GM19240 (cell line): ENCODE measurements around the gene GRIK4.
A peak's percentile ranks its signal among the peaks of the same experiment; 100 is the strongest.

Experiments
- DNase-seq: peaks from one replicate; pipeline ENCODE4 v3.0.0; 2011; ENCODE audit warnings: low spot score; ENCODE audit not compliant: insufficient read length

The GRIK4 gene

DNA sequence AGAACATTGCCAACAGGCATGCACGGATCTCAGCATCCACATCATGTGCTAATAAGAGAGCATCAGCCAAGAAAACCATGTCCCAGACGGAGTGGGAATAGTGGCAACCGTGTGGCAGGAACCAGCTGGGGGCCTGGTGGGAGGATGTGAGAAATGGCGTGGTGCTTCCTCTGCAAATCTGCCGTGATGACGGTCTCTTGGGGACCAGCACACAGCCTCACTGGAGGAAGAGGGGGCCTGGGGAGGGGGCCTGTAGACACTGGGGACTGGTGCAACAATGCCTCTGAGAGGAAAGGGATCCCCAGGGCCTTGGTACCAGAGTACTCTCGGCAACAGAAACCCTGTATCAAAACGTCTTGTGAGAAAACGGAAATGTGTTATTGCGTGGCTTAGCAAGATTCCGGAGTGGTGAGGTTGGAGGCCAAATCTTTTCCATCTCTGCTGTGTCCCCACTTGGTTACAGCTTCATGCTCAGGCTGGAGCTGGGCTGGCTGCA, 358.0 kb downstream of the GRIK4 start:
- DNase-seq: no peak

DNA sequence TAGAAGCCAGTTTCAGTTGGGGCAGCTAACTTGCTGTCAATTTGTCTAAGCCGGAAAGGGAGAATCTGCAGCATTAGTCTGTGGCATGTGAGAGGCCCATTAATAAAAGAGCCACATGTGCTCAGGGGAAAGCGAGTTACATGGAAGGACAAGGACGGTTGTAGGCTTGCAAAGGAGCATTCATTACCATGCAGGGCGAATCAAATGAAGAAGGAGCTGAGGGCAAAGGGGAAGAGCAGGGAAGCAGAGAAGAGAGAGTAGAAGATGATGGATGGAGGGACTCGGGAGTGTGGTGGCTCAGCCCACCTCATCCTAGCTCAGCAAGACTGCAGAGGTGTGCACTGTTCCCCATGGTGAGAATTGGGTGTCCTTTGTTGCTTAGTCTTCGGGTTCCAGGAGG, 359.6 kb downstream of the GRIK4 start:
- DNase-seq: no peak

DNA sequence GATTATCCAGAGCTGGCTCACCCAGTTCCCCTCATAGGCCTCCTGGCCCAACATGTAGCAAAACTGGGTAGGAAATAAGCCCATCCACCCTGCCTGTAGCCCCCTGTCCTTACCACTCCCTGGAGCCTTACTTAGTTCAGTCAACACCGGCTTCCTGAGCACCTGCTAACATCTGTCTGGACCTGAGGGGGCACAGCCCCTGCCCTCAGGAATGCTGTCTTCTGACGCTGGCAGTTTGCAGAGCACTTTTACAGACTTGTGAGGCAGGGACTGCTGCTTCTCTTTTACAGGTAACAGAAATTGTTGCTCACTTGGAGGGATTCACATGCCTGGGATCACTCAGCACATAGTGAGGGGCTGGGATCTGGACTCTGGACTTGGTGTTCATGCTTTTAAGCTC, 360.4 kb downstream of the GRIK4 start:
- DNase-seq: no peak

DNA sequence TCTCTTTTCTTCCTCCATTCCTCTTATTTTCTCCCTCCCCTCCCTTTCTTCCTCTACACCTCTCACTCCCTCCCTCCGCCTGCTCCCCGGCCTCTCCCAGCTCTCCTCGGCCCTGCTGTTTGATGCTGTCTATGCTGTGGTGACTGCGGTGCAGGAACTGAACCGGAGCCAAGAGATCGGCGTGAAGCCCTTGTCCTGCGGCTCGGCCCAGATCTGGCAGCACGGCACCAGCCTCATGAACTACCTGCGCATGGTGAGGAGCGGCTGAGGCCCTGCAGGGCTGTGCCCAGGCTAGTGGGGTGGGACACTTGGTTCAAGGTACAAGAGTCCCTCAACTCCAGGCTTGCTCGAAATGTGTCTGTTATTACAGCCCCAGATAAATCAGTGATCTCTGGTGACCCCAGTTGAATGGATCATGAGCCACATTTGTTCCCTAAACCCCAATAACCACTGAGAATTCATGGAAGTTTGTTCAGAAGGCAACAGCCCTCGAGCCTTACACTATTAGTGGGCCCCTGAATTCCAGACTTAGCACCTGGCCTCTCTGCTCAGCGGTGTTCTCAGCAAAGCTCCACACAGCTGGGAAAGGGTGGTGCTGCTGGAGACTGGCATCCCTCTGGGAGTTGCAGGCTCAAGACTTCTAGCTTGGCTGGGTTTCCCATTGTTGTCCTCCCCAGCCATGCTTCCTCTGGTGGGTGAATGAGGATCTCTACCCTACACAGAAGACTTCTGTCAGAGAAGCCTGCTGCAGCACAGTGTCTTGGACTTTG, 362.6 kb downstream of the GRIK4 start:
- no peak for DNase-seq

DNA sequence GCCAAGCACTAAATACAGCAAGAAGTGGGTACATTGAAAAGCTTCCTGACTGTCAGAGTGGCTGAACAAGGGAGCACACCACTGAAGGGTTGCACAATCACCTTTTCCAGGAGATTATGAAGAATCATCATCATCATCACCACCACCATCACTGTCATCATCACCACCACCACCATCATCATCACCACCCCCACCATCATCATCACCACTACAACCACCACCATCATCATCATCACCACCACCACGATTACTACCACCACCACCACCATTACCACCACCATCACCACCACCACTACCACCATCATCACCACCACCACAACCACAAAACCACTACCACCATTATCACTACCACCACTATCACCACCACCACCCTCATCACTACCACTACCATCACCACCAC, 364.4 kb downstream of the GRIK4 start:
- DNase-seq: no peak

DNA sequence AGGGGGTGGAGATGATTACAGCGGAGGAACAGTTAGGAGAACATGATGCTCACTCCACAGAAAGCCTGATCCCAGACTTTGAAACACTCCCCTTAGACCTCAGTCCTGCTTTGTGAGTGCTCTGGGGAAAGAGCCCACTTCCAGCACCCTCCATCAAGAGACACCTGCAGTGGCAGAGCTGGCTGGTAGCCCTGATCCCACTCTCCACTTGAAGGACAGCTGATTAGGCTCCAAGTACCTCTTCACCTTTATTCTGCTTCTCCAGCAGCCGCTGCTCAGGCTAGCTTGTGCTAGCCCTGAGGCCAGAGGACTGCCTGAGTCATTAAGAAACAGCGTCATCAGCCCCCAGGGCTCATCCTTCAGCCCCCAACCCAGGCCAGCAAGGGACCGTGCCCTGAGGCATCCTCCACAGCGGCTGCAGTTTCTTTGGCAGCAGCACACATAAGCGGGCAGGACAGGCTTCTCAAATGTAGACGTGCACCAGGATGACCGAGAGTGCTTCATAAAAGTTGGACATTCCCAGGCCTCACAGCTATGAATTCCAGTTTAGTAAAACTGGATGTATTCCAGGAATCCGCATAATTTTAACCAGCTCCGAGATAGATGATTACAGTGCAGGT, 366.3 kb downstream of the GRIK4 start:
- no peak for DNase-seq

DNA sequence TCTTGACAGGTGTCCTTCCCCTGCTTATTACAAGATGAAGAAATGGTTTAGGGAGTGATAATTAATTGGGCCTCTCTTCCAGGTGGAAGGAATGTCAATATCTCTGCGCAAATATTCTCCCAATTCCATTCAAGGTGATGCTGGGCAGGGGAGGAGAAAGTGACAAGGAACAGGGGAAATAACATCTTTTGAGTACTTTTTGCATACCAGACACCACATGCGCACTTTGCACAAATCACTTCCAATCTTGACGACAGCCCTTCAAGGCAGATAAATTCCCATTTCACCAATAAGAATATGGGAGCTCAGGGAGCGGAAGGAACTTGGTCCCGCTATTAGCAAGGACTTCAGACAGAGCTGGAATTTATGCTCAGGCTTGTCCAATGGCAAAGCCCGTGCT, 367.2 kb downstream of the GRIK4 start:
- DNase-seq: no peak

DNA sequence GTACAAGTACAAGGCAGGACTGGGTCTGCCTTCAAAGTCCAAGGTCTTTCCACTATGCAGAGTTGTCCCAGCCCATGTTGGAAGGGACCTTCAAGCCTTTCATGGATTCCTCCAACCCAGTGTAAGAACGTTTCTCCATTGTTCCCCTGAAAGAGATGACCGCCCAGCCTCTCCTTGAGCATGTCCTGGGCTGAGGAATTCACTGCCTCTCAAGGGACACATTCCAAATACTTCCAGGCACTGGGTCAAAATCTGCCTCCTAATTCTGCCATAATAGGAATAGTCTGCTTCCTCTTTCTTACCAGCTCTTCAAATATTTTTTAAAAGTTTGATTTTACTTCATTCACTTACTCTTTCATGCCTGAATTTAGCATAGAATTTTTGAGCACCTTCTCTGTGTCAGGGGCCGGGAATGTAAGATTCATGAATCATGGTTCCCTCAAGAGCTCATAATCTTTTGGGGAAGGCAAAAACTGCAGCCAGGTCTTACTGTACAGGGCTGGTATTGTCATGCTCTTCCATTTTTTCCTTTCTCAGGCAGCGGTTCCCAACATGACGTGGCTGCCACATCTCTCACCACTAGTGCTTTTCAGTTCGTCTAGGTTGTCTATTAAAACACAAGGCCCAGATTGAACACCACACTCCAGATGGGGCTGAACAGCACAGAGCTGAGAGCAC, 369.1 kb downstream of the GRIK4 start:
- DNase-seq: no peak

DNA sequence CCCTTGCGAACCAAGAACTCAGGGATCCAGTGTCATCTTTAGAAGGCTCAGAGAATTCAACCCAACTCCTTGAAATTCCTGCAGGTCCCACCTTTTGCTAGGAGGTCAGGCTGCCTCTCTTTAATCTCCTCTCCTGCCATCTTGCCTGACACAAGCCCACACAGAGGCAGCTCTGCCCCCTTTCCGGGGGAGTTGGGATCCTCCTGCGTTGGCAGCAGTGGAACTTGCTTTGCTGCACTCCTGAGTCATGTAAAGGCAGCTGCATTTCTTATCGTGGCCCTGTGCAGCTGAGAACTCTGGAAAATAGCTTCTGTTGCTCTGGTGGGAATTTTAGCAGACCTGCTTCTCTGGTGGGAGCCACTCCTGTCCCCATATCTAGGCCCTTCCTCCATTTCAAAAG, 370.0 kb downstream of the GRIK4 start:
- no peak for DNase-seq

DNA sequence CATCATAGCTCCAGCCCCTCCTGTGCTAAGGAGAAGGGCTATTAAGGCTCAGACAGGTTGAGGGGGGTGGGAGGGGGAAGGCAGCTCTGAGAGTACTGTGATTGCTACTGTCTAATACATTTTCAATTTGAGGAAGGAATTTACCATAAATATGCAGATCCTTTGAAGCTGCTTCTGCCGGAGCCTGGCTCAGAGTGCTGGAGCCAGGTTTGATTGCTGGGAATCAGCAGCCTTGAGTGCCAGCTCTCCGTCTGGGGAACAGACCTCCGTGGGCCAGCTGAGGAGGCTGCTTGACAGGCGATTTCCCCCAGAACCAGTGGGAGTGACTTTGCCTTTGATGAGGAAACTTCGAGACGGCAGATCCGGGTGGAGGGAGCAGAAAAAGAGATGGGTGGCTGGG, 370.6 kb downstream of the GRIK4 start:
- DNase-seq: no peak

DNA sequence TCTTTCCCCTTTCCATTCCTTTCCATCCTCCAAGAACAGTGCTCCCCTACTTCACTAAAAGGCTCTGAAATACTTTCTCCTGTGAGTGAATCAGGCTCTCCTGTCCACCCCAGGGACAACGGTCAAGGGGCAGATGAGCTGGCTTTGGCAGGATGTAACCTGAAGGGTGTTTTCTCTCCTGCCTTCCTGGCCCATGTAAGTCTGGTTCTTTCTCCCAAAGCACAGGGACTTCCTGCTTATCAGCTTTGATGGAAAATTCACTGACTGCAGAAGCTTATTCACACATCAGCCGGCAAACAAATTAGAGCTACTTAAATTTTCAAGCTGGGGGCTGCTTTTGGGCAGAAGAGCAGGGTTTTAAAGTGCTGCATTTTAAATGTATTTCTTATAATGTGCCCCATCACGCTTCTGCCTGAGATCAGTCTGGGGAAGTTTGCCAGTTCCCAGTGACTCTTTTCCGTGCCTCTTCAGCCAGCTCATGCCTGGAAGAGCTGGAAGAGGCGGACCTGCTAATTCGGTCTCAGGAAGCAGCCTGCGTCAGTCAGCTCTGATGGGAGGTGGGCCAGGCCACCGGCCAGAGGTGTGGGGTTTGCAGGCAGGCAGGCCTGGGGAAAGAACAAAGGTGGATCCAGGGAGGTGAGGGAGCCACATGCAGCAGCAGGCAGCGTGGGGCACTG, 372.0 kb downstream of the GRIK4 start:
- no peak for DNase-seq

DNA sequence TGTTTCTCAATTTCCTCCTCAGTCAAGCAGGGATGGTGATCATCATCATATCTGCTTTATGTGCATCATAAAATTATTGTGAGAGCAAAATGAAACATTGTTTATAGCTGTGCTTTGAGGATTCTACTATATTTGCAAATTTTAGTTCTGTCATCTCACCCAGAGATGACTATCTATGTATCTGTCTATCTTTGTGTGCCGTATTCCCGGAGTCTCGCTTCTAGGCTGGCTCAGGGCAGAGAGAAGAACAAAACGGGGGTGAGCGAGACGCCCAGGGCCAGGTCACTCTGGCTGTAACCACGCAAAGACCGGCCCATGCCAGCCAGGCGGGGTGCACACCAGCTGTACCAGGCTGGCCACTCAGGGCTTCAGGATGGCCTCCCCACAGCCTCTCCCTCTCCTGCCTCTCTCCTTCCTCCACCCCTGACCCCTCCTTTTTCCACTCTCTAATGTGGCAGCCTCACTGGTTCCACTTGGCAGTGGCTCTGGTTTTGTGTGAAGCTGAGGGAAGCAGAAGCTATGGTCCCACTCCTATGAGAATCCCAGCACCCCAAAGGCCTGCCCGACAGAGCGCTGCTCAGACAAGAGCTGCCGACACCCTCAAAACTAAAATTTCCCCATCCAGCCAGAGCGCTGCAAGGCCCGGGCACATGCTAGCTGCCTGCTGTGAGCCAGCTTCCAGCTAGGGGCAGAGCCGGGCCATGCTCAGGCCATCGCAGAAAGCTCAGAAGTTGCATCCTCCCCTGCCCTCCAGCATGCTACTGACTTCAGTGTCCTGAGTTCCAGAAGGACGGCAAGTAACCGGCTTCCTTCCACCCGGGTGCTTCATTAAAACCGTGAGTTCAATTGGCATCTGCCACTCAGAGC, 372.8 kb downstream of the GRIK4 start:
- no peak for DNase-seq

DNA sequence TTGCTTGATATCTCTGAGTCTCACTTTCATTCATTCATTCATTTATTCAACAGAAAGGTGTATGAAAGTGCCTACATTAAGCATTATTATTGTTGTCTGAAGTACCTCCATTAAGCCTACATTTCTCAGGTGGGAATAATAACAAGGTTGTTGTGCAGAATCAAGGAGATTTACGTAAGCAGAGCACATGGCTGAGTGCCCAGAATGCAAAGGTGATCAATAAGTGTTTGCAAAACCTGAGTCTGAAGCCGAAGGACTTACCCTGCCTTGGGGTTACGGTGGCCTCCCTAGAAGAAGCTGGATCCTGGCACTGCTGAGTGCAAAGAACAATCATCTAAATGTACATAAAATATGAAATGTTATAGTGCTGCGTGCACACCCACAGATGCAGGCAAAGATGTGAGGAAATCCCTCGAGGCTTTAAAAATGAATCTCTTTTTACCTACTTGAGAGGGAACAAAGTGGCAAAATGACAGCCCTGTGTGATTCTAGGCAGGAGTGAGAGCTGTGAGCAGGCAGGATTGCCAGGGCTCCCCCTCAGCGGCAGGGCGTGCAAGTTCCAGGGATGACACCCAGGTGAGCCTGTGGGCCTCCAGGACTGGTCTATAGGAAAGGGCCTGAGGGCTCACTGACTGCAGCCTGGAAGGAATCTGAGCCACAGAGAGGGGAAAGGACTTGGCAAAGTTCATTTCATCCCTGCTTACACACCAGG, 379.2 kb downstream of the GRIK4 start:
- no peak for DNase-seq

DNA sequence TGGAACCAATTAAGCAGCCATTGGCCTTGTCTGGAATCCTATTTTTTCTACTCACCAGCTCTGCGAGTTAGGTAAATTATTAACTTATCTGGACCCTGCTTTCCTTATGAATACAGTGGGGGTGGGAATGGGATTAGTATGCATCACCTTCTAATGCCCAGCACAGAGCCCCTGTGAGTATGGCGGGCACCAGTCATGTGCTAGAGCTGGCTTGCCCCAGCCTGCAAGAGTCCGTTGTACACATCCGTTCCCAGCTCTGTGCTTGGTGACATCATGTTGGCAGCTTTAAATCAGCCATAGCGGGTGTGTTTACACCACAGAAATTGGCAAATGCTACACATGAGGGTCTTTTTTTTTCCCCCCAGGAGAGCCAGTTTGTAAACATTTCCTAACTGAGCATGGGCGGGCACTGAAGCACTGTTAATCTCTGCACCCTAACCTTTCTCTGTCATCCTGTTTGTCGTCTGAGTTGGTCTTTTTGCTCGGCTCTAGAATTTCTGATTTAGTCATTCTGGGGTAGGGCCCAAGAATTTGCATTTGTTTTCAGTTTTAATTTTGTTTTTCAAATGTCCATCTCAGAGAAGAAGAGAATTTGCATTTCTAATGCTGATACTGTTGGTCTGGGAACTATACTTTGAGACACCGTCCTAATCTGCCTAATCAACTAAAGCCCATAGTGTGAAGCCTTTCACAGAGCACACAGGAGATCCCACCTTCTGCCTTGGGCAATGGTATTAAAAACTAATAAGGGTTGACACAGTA, 382.1 kb downstream of the GRIK4 start:
- DNase-seq: peak; percentile 32

DNA sequence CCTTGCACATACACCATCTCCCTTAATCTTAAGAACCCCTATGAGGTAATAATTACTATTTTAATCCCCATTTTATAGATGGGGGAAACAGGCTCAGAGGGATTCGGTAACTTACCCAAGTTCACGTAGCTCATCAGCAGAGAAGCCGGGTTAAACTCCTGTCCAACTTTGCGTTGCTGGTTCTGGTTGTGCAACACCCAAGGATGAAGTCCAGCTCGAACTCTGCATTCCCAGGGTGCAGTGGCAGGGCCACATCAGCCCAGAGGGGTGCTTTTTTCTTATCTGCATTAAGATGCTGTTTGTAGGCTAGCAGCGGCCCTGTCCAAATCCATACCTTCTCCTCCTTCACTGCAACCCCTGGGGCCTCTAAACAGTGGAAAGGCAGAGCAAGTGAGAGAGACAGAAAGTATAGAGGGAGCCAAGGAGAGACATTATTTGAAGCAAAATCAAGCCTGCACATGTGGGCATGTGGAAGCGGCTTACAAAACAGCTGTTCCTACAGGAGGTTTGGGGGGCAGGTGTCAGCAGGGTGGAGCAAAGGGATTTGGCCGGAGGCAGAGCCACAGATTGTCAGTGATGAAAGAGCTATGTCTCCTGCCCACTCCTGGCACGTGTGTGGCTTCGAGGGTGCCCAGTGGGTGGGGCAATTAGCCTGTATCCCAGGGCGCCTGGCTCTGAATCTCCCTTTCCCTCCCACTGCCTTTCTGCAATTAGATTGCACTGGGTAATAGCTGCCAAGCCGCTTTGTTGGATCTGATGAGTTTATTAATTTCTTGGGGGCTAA, 382.8 kb downstream of the GRIK4 start:
- DNase-seq: no peak

DNA sequence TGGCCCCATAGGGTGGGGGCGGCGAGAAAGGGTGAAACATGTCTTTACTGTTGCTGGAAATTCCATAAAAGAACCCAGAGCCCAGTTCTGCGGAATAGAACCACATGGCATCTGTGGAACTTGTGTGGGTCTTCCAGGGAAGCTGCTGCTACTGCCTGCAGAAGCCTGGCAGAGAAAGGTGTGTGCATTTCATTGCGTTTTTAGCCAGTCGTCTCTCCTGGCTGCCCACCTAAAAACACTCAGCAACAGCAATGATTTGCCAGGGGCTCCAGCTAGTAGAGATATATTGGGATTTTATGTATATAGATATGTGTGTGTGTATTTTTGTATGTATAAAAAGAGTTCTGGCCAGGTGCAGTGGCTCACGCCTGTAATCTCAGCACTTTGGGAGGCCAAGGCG, 385.1 kb downstream of the GRIK4 start:
- DNase-seq: no peak

DNA sequence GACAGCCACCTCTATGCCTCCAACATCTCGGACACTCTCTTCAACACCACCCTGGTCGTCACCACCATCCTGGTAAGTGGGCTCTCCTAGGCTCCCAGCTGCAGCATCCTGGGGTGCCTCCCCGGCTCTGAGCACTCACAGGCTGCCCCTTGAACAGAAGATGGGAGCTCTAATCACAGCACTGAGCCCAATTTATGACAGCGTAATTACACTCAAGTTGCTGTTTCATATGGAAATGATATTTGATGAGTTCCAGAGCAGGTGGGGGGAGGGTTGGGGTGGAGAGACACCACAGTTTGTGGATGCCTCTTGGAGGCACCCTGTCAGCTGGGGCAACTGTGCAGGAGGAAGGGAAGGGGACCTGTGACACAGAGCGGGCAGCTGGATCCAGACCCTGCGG, 387.0 kb downstream of the GRIK4 start:
- DNase-seq: no peak

DNA sequence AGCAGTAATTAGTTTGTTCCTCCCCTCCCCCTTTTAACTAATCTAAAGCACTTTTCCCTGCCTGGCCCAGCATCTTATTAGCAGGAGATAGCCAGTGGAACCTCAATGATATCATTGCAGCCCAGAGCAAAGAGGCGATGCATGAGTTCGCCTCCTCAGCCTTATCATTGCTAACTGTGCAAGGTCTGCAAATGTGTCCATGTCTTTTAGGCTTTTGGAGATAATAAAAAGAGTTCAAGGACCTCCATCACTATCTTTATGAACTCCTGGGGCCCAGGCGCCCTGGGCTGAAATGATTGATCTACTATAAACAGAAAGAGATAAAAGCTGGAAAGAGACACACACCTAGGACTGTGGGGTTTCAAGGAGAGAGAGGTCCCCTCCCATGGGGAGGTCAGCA, 388.2 kb downstream of the GRIK4 start:
- DNase-seq: no peak

DNA sequence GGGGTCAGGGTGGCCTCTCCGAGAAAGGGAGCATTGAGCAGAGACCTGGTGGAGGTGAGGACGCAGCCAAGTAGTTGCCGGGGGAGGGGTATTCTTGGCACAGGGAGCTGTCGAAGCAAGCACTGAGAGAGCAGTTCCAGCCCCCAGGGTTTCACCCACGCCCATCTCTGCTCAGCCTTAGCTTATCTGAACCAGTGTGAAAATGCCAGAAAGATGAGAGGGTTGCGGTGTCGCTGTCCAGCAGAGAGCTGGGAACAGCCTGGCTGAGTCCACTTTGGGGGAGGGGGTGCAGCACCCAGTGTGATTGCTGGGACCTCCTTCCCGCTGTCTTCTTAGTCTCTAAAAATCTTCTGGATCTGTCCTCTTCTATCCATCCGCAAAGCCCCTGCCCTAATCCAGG, 389.1 kb downstream of the GRIK4 start:
- DNase-seq: no peak
